HFF-Myc (cell line): Measurements from ENCODE around the gene ECT2.
A peak's percentile ranks its signal among the peaks of the same experiment; 100 is the strongest.

Experiments
- DNase-seq: peaks from one replicate; pipeline ENCODE4 v3.0.0-alpha.2; 2011; ENCODE audit warnings: low read depth; ENCODE audit errors: extremely low read depth
- H3K4me3 ChIP-seq: replicated peaks from 2 replicates; pipeline ENCODE4 v1.5.1; 2011; ENCODE audit warnings: low read depth, mild to moderate bottlenecking, control low read depth, low read length
- TF ChIP-seq, protein P1 (sequence below): IDR thresholded peaks from 2 replicates; pipeline ENCODE4 v1.5.1; 2012; ENCODE audit warnings: mild to moderate bottlenecking, low read depth, low read length, control low read depth; ENCODE audit errors: missing control alignments

ECT2 gene

DNA sequence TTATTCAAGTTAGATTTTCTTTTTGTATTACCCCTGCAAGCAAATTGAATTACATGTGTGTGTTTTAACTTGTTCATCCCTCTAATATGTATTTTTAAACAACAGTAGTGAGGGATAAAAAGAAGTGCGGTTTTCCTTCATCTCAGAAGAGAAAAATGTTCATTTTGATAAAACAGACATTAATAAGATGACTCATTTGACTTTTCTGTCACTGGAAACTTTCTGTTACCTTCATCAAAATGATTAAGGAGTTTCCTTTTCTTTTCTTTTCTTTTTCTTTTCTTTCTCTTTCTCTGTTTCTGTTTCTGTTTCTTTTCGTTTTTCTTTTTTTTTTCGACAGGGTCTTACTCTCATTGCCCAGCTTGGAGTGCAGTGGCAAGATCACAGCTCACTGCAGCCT, 53.0 kb downstream of the ECT2 start:
- TF ChIP-seq, protein P1, sequence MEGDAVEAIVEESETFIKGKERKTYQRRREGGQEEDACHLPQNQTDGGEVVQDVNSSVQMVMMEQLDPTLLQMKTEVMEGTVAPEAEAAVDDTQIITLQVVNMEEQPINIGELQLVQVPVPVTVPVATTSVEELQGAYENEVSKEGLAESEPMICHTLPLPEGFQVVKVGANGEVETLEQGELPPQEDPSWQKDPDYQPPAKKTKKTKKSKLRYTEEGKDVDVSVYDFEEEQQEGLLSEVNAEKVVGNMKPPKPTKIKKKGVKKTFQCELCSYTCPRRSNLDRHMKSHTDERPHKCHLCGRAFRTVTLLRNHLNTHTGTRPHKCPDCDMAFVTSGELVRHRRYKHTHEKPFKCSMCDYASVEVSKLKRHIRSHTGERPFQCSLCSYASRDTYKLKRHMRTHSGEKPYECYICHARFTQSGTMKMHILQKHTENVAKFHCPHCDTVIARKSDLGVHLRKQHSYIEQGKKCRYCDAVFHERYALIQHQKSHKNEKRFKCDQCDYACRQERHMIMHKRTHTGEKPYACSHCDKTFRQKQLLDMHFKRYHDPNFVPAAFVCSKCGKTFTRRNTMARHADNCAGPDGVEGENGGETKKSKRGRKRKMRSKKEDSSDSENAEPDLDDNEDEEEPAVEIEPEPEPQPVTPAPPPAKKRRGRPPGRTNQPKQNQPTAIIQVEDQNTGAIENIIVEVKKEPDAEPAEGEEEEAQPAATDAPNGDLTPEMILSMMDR, result no peak
- no peak overlapping the region for H3K4me3 ChIP-seq
- no peak for DNase-seq

DNA sequence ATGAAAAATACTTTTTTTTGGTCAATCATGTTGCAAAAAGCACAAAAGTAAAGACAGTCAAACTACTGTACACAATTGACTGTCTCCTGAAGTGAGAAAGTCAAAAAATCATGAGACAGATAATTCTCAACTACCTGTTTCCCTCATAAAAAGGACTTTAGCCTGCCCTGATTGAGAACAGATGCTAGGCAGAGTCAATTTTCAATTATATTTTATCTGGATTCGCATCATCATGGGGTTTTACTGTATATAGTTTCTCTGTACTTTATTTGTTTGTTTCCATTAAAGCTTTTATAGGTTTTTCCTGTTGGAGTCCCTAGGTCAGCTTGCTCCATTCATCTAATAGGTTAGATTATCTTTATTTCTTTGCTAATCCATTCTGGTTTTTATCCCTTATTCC, 53.8 kb downstream of the ECT2 start:
- H3K4me3 ChIP-seq, result no peak overlapping the region
- TF ChIP-seq, protein P1, result no peak
- DNase-seq, result no peak

DNA sequence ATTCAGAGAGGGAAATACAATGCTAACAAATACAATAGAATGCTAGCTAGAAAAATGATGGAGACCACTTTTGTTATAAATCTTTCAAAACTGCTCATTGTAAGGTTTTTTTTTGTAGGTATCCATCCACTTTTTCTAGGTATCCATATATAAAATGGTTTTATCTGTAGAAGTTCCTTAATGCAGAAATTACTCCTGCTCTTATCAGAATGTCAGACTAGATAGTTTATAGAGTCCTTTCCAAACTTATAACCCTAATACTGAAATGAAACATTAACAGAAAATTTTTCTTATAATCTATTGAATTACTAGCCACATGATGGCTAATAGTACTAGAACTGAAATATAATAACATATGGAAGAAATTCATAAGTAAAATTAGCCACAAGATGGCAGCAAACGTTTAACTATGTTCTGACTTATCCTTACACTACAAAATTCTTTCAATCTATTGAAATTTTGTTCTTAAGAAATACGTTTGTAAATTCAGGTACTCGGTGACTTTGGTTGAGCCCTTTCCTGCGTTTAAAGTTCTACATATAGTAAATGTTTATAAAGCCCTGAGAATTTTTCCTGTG, 58.5 kb downstream of the ECT2 start:
- DNase-seq, result peak; percentile 12
- no peak overlapping the region for H3K4me3 ChIP-seq
- TF ChIP-seq, protein P1, result peak; percentile 15

DNA sequence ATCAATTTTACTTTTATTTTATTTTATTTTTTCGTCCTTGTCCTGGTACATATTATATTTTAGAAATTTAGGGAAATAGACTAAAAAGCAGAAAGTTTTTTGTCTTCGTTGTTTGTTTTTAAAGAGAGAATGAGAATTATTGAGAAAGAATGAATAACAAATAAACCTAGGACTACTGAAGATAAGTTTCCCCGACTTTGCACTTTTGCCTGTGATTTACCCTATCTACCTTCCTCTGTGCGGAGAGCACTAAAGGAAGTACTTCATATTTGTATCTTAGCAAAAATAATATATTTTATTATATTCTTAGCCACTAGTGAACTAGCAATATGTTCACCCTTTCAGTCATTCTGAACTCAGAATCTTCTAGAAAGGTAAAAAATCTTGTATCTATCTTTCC, 60.6 kb downstream of the ECT2 start:
- TF ChIP-seq, protein P1, result no peak
- no peak for DNase-seq
- no peak overlapping the region for H3K4me3 ChIP-seq

DNA sequence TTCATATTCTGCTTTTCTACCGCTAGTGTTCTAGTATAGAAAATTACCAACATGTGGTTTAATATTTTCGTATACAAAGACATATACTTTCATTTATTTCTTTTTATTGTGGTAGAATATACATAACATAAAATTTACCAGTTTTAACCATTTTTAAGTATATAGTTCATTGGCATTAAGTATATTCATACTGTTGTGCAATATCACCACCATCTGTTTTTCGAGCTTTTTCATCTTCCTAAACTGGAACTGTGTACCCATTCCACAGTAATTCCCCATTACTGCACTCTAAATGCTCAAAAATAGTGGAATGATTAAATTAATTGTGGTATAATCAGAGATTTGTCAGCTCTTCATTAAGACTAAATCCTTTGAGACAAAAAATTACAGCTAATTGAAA, 62.9 kb downstream of the ECT2 start:
- no peak for DNase-seq
- H3K4me3 ChIP-seq, result no peak overlapping the region
- TF ChIP-seq, protein P1, result no peak

DNA sequence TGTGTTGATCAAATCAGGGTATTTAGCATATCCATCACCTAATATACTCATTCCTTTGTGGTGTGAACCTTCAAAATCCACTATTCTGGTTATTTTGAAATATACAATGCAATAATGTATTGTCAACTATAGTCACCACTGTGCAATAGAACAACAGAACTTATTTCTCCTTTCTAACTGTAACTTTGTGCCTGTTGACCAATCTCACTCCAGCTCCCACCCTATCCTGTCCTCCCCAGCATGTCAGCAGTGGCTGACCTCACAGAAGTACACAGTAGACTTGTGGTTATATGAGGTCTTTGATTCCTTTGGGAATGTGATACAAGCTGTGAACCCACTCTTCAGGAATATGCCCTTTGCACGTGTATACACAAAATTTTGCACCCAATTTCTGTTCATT, 64.2 kb downstream of the ECT2 start:
- TF ChIP-seq, protein P1, result no peak
- DNase-seq, result no peak
- H3K4me3 ChIP-seq, result no peak overlapping the region

DNA sequence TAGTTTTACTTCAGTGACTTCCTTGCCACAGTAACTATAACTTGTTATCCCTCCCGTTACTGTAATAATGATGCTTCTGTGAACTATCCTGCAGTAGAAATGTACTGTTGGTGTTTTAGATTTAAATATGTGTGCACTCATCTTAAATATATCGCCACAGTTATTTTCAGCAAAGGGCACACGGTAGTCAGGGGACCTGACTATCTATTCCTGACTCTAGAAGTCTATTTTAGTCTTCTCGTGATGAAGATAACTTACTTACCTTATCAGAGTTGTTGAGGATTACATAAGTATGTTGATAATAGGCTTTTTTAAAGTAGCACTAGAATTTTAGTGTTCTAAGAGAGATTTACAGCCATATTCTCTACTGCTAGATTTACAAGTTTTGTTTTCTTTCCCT, 65.3 kb downstream of the ECT2 start:
- no peak overlapping the region for H3K4me3 ChIP-seq
- no peak for DNase-seq
- TF ChIP-seq, protein P1, result no peak
